Measurements from ENCODE around the gene XKR8. TPM values are rescaled to one million over a fixed set of nuclear protein-coding genes. Genes with fewer than 3 reads are reported as not detected.
A peak's percentile ranks its signal among the peaks of the same experiment; 100 is the strongest.

Gene XKR8
- polyA plus RNA-seq, 1 donor from 2014 or later, result 17.0 TPM

DNA sequence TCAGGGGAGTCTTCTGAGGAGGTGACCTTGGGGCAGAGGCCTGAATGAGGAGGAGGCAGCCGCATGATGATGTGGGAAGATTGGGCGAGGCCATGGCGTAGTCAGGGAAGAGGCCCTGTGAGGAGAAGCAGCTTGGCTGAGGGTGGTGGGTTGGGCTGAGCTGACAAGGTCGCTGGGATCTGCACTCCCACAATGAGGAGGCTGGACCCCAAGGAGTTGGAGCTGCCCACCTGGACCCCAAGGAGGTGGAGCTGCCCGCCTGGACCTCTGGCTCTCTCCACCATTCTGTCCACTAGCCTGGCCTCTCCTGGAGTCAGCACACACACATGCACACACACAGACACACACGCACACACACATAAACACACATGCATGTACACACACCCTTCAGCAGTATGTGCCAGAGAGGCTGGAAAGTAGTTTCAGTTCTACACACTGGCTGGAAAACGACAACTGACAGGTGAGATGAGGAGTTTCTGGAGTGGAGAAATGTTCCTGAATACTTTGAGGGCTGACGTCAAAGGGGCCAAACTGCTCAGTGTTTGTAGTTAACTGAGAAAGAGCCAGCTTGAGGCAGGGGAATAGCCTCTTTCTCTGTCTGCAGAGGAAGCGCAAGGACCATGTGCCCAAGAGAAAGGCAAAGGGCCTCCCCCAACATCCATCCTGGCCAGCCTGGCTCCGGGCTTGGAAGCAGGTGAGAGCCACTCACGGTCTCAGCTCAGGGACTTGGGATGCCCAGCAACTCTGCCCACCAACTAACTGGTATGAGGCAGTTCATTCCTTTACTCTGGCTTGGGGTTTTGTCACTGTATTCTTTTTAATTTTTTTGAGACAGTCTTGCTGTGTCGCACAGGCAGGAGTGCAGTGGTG, 17.9 kb upstream of the XKR8 start:
- no peaks in the 10 kb centered on the region for H3K36me3 Mint-ChIP-seq
- no peaks in the 10 kb centered on the region for H3K9me3 Mint-ChIP-seq
- no peak overlapping the region for H3K4me3 Mint-ChIP-seq
- no peak overlapping the region for H3K27ac Mint-ChIP-seq
- H3K27me3 Mint-ChIP-seq, result no peaks in the 10 kb centered on the region
- peaks cover 3 to 9% (median 9%) of the 10 kb centered on the region in 3 donors for H3K4me1 Mint-ChIP-seq

DNA sequence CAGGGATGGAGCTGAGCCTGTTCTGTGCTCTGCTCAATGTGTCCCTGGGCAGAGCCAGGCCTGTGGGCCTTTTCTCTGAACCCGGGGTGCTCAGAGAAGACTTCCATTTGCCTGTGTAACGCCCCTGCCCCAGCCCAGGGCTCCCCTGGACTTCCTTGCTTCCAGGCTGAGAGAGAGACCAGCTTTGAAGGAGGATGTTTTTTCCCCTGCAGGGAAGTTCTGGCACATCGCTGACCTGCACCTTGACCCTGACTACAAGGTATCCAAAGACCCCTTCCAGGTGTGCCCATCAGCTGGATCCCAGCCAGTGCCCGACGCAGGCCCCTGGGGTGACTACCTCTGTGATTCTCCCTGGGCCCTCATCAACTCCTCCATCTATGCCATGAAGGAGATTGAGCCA, 14.8 kb upstream of the XKR8 start:
- Mint-ChIP-seq H3K4me3 (no peak overlapping the region), H3K27me3 (no peaks in the 10 kb centered on the region), H3K4me1 (peaks cover 5 to 9% (median 8%) of the 10 kb centered on the region in 3 donors), H3K9me3 (no peaks in the 10 kb centered on the region), H3K36me3 (no peaks in the 10 kb centered on the region), H3K27ac (no peak overlapping the region)

DNA sequence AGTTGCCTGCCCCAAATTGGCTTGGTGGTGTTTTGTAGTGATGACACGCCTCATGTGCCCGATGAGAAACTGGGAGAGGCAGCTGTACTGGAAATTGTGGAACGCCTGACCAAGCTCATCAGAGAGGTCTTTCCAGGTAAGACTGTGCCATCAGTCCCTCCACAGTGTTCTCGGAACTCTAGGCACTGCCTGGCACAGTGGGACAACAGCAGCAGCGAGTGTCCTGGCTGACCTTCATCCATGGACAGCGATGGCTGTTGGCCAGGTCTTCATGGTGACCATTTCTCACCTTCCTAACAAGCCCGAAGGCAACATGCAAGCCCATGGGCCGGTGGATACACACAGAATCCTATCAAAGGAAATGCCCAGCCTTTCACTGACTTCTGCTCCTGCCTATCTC, 10.7 kb upstream of the XKR8 start:
- no peak overlapping the region for H3K27ac Mint-ChIP-seq
- H3K36me3 Mint-ChIP-seq, result no peaks in the 10 kb centered on the region
- peaks cover 1% of the 10 kb centered on the region for H3K27me3 Mint-ChIP-seq
- H3K9me3 Mint-ChIP-seq, result no peaks in the 10 kb centered on the region
- no peak overlapping the region for H3K4me3 Mint-ChIP-seq
- H3K4me1 Mint-ChIP-seq, result peaks cover 0 to 2% (median 0%) of the 10 kb centered on the region in 3 donors

DNA sequence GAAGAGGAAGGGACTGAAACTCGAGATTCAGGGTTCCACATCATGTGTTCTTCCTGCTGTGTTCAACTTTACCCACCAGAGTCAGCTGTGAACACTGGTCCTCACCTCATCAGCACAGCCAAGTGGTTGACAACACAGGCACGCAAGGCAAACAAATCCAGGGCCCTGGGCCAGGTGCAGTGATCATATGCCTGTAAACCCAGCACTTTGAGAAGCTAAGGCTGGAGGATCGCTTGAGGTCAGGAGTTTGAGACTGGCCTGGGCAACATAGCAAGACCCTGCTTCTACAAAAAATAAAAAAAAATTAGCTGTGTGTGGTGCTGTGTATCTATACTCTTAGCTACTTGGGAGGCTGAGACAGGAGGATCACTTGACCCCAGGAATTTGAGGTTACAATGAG, 8.4 kb upstream of the XKR8 start:
- Mint-ChIP-seq H3K9me3 (no peaks in the 10 kb centered on the region), H3K4me3 (peak overlapping the region in 1 of 4 donors; percentile 39), H3K36me3 (no peaks in the 10 kb centered on the region), H3K27ac (no peak overlapping the region), H3K4me1 (peaks cover 0 to 2% (median 0%) of the 10 kb centered on the region in 3 donors), H3K27me3 (peaks cover 4% of the 10 kb centered on the region)

DNA sequence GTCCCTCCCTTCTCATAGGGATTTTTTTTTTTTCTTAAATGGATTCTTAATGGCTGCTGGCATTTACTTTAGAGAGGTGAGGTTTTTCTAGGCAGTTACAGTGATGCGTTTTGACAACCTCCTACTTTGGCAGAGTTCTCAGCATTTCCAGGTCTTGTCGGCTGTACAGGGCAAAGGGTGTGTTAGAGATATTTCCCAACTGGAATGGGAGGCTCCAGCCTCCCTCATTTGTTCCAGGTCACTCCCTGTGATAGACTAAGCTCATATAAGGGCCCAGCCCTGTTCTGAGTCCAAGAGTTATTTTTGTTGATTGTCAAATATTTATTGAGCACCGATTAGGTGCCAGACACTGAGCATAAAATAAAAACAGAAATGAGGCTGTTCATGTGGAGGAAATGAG, 7.6 kb upstream of the XKR8 start:
- Mint-ChIP-seq H3K4me1 (peaks cover 0 to 2% (median 0%) of the 10 kb centered on the region in 3 donors), H3K27ac (no peak overlapping the region), H3K9me3 (no peaks in the 10 kb centered on the region), H3K36me3 (no peaks in the 10 kb centered on the region), H3K27me3 (peaks cover 4% of the 10 kb centered on the region), H3K4me3 (no peak overlapping the region)

DNA sequence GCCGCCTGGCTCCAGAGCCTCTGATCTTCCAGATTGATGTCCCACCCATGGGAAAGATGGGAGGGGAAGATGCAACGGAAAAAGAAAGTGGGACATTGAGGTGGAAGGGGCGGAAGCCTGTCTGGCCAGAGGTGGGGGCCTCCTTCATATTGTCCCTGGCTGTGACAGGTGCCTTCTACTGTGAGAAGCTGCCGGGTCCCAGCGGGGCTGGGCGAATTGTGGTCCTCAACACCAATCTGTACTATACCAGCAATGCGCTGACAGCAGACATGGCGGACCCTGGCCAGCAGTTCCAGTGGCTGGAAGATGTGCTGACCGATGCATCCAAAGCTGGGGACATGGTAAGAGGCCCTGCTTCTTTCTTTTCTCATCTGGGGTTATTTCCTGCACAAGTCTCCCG, 5.6 kb upstream of the XKR8 start:
- Mint-ChIP-seq H3K4me1 (peaks cover 0 to 2% (median under 1%) of the 10 kb centered on the region in 3 donors), H3K9me3 (no peaks in the 10 kb centered on the region), H3K27ac (no peak overlapping the region), H3K27me3 (peaks cover 4% of the 10 kb centered on the region), H3K36me3 (no peaks in the 10 kb centered on the region), H3K4me3 (no peak overlapping the region)

DNA sequence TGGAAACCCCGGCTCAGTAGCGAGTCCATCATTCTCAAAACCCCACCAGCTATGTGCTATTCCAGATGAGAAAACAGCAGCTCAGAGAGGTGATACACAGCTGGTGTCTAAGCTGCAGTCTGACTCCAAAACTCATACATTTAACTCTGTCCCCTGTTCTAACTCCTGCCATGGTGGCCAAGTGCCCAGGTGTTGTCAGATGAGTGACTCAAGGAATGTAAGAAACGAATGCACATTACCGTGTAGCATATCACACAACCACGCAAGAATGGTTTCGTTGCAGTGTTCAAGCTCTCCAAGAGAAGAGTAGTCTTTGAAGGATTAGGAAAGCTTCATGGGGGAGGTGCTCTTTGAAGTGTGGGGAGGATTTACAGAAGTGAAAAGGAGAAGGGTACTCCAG, 4.7 kb upstream of the XKR8 start:
- Mint-ChIP-seq H3K36me3 (no peaks in the 10 kb centered on the region), H3K27me3 (peaks cover 4% of the 10 kb centered on the region), H3K9me3 (no peaks in the 10 kb centered on the region), H3K4me3 (peak overlapping the region in 2 of 4 donors; percentile 41 to 61), H3K4me1 (peaks cover 2 to 5% (median 3%) of the 10 kb centered on the region in 3 donors), H3K27ac (no peak overlapping the region)

DNA sequence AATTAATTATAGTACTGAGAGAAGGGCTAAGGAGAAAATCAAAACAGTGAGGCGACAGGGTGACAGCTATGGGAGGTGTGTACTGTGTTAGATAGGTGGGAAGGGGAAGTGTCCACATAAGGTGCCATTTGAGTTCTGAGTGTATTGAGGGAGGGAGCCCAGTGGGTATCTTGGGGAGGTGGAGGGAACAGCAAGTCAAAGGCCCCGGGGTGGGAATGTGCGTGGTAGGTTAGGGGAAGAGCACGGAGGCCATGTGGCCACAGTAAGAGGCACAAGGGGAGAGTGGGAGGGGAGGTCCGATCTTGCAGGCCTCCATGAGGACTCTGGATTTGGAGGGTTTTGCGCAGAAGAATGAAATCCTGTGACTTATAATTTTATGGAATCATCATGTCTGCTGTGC, 3.0 kb upstream of the XKR8 start:
- H3K36me3 Mint-ChIP-seq, result no peaks in the 10 kb centered on the region
- peak overlapping the region in 1 of 4 donors; percentile 83 for H3K4me3 Mint-ChIP-seq
- H3K27ac Mint-ChIP-seq, result no peak overlapping the region

DNA sequence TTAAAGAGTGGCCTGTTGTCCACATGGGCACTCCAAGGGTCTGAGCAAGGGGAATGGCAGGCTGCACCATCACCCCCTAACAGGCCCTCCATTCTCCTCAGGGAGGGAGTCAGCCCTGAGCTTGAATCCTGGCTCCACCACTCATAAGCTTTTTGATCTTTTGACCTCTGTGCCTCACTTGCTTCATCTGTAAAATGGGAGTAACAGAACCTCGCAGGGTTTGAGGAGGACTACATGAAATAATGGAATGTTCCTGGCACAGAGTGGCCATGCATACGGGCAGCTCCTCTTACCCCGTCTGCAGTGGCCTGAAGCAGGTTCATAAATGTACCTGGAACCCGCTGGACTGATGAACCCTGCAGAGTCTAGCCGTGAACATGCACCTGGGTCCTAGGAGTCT, 2.1 kb upstream of the XKR8 start:
- H3K4me1 Mint-ChIP-seq, result peaks cover 4 to 16% (median 5%) of the 10 kb centered on the region in 3 donors
- H3K9me3 Mint-ChIP-seq, result no peaks in the 10 kb centered on the region
- peak overlapping the region in 2 of 4 donors; percentile 58 to 83 for H3K4me3 Mint-ChIP-seq
- peaks cover 2% of the 10 kb centered on the region for H3K27me3 Mint-ChIP-seq
- no peaks in the 10 kb centered on the region for H3K36me3 Mint-ChIP-seq
- no peak overlapping the region for H3K27ac Mint-ChIP-seq

More for the DNA sequence above, 3.0 kb upstream of the XKR8 start:
- Mint-ChIP-seq H3K9me3 (no peaks in the 10 kb centered on the region), H3K4me1 (peaks cover 4 to 13% (median 5%) of the 10 kb centered on the region in 3 donors), H3K27me3 (peaks cover 4% of the 10 kb centered on the region)

DNA sequence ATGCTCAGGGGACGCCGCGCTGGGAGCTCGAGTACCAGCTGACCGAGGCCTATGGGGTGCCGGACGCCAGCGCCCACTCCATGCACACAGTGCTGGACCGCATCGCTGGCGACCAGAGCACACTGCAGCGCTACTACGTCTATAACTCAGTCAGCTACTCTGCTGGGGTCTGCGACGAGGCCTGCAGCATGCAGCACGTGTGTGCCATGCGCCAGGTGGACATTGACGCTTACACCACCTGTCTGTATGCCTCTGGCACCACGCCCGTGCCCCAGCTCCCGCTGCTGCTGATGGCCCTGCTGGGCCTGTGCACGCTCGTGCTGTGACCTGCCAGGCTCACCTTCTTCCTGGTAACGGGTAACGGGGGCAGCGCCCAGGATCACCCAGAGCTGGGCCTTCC, 1.3 kb upstream of the XKR8 start:
- H3K9me3 Mint-ChIP-seq, result no peaks in the 10 kb centered on the region
- H3K4me3 Mint-ChIP-seq, result peak overlapping the region in 2 of 4 donors; percentile 74 to 83
- no peak overlapping the region for H3K27ac Mint-ChIP-seq
- peaks cover 2% of the 10 kb centered on the region for H3K27me3 Mint-ChIP-seq
- H3K36me3 Mint-ChIP-seq, result no peaks in the 10 kb centered on the region
- peaks cover 4 to 16% (median 5%) of the 10 kb centered on the region in 3 donors for H3K4me1 Mint-ChIP-seq

DNA sequence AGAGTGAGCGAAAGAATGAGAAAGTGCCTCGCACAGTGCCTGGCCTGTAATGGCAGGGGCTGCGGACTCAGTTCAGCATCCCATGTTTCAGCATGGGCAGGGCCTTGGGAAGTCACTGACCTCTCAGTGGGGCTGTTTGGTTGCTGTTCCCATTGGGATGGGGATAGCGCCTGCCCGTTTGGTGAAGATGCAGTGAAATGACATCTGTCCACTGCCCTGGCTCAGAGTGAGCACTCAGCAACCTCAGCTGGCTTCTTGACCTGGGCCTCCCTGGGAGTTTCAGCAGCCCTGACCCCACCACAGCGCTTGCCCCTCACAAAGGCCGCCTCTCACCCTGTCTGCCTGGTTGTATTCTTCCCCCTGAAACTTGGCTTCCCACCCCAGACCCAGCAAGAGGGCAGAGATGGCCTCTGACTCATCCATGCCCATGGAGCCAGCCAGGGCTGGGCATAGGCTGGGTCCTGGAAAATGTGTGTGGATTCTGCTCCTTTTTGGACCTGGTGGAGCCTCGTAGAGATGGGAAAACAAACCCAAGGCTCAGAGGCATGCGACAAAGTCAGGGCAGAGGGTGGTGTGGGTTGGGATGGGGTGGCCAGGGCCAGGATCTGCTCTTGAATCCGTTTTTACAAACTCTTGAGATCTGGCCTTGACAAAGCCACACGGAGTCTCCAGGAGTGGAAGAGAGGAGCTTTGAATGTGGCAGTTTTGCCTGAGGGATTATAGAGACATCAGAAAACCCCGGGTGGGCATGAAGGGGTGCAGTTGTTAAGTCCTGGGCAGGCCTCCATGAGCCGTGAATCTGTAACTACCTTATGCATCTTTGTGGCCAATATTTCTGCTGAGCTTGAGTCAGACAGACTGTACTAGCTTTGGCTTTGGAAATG, 1.2 kb downstream of the XKR8 start:
- H3K27me3 Mint-ChIP-seq, result no peaks in the 10 kb centered on the region
- H3K4me3 Mint-ChIP-seq, result peak overlapping the region; percentile 79 to 89 (median 86)
- H3K4me1 Mint-ChIP-seq, result peaks cover 4 to 16% (median 5%) of the 10 kb centered on the region in 3 donors
- no peaks in the 10 kb centered on the region for H3K9me3 Mint-ChIP-seq
- no peaks in the 10 kb centered on the region for H3K36me3 Mint-ChIP-seq
- H3K27ac Mint-ChIP-seq, result peak overlapping the region; percentile 46 to 87 (median 64)

DNA sequence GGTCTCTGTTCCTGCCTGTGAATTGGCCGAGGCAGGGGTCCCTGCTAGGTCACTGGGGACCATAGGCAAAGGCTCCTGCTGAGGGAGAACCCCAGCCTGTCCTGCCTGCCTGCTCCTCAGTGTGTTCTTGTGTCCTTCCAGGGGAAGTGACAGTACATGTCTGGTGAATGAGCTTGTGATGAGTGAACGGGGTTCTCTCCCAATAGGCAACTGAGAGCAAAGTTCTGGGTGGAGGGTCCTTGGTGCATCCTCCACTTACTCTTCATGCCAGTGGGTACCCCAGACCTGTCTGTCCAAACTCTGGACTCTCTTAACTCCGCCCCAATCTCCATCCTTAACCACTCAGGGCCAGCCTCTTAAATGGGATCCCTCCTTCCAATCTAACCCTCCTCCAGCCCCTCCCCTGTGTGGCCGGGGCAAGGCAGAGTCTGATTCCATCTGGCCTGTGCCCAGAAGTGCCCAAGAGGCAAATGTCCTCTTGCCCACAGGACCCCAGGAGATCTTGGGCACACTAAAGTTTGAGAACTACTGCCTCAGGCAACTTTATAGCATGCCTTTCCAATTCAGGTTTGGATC, 2.0 kb downstream of the XKR8 start:
- H3K27ac Mint-ChIP-seq, result peak overlapping the region; percentile 39 to 87 (median 64)
- peak overlapping the region; percentile 52 to 85 (median 77) for H3K4me3 Mint-ChIP-seq
- no peaks in the 10 kb centered on the region for H3K36me3 Mint-ChIP-seq
- H3K27me3 Mint-ChIP-seq, result no peaks in the 10 kb centered on the region
- no peaks in the 10 kb centered on the region for H3K9me3 Mint-ChIP-seq
- peaks cover 4 to 16% (median 5%) of the 10 kb centered on the region in 3 donors for H3K4me1 Mint-ChIP-seq

DNA sequence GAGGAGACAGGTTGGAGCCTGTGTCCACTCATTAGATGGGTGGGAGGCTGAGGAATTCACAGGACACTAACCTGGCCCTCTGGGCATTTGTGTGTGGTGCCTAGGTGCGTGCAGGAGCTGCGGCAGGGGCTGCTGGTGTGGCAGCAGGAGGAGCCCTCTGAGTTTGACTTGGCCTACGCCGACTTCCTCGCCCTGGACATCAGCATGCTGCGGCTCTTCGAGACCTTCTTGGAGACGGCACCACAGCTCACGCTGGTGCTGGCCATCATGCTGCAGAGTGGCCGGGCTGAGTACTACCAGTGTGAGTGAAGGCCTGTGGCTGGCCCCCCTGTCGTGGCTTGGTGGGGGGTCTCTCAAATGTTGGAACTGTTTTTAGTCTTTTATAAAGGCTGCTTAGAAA, 3.6 kb downstream of the XKR8 start:
- H3K4me3 Mint-ChIP-seq, result peak overlapping the region in 1 of 4 donors; percentile 85
- peaks cover 1% of the 10 kb centered on the region for H3K36me3 Mint-ChIP-seq
- no peaks in the 10 kb centered on the region for H3K27me3 Mint-ChIP-seq
- H3K9me3 Mint-ChIP-seq, result no peaks in the 10 kb centered on the region
- H3K27ac Mint-ChIP-seq, result peak overlapping the region in 1 of 3 donors; percentile 47
- peaks cover 4 to 16% (median 5%) of the 10 kb centered on the region in 3 donors for H3K4me1 Mint-ChIP-seq

DNA sequence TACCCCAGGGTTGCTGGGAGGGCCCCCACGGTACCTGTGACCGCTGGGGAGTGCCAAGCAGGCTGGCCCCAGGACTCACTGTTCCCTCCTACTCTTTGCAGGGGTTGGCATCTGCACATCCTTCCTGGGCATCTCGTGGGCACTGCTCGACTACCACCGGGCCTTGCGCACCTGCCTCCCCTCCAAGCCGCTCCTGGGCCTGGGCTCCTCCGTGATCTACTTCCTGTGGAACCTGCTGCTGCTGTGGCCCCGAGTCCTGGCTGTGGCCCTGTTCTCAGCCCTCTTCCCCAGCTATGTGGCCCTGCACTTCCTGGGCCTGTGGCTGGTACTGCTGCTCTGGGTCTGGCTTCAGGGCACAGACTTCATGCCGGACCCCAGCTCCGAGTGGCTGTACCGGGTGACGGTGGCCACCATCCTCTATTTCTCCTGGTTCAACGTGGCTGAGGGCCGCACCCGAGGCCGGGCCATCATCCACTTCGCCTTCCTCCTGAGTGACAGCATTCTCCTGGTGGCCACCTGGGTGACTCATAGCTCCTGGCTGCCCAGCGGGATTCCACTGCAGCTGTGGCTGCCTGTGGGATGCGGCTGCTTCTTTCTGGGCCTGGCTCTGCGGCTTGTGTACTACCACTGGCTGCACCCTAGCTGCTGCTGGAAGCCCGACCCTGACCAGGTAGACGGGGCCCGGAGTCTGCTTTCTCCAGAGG, 6.8 kb downstream of the XKR8 start:
- H3K27ac Mint-ChIP-seq, result no peak overlapping the region

More for the DNA sequence above, 6.8 kb downstream of the XKR8 start:
- H3K27me3 Mint-ChIP-seq, result no peaks in the 10 kb centered on the region
- H3K4me1 Mint-ChIP-seq, result peaks cover 5 to 11% (median 5%) of the 10 kb centered on the region in 3 donors
- peaks cover 4% of the 10 kb centered on the region for H3K36me3 Mint-ChIP-seq
- H3K4me3 Mint-ChIP-seq, result no peak overlapping the region
- no peaks in the 10 kb centered on the region for H3K9me3 Mint-ChIP-seq
